B cell (primary cell): Measurements from ENCODE around the gene USH2A.

Source experiments
- EZH2 ChIP-seq: IDR thresholded peaks from 2 replicates; pipeline ENCODE4 v1.6.1; 2012; ENCODE audit warnings: borderline replicate concordance, low read depth, mild to moderate bottlenecking, moderate library complexity, low read length; ENCODE audit not compliant: insufficient read depth, poor library complexity, severe bottlenecking
- TF ChIP-seq, protein P1 (sequence below): fragments of 200-600 bp; IDR thresholded peaks from one replicate; pipeline ENCODE4 v1.8.0; 2022; ENCODE audit warnings: antibody characterized with exemption, mild to moderate bottlenecking

DNA sequence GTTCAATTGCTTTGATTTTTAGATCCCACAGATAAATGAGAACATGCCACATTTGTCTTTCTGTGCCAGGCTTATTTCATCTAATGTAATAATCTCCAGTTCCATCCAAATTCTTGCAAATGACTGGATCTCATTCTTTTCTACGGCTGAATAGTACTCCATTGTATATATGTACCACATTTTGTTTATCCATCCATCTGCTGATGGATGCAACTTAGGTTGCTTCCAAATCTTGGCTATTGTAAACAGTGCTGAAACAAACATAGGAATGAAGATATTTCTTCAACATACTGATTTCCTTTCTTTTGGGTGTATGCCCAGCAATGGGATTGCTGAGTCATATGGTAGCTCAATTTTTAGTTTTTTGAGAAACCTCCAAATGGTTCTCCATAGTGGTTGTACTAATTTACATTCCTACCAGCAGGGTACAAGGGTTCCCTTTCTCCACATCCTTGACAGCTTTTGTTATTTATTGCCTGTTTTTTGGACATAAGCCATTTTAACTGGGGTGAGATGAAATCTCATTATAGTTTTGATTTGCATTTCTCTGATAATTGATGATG, 511.8 kb downstream of the USH2A start:
- no peak for TF ChIP-seq EZH2
- TF ChIP-seq, protein P1, sequence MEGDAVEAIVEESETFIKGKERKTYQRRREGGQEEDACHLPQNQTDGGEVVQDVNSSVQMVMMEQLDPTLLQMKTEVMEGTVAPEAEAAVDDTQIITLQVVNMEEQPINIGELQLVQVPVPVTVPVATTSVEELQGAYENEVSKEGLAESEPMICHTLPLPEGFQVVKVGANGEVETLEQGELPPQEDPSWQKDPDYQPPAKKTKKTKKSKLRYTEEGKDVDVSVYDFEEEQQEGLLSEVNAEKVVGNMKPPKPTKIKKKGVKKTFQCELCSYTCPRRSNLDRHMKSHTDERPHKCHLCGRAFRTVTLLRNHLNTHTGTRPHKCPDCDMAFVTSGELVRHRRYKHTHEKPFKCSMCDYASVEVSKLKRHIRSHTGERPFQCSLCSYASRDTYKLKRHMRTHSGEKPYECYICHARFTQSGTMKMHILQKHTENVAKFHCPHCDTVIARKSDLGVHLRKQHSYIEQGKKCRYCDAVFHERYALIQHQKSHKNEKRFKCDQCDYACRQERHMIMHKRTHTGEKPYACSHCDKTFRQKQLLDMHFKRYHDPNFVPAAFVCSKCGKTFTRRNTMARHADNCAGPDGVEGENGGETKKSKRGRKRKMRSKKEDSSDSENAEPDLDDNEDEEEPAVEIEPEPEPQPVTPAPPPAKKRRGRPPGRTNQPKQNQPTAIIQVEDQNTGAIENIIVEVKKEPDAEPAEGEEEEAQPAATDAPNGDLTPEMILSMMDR, result no peak
